ENCODE results near the gene EFCAB12. TPM values are rescaled to one million over a fixed set of nuclear protein-coding genes. Genes with fewer than 3 reads are reported as not detected.

The EFCAB12 gene
- total and polyA plus RNA-seq, 2 of the 4 experiments (the other 2 are of a cell fraction) = under 0.01 to 0.17 TPM

DNA sequence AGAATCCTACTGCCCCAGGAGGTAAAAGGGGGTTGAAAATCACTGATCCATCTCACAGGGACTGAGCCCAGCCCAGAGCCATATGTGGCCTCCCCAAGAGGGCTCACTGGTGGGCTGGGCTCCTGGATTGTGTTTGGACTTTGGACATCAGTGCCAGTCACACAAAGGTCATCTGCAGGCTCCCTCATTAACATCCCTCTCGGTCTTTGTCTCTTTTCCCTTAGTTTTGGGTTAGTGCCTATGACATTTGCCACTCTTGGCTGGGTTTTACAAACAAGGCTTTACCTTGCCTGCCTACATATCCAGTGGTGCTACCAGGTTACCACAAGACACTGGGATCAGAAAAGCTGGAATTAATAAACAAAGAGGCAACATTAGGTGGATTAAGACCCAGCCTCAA is 39.5 kb upstream of the EFCAB12 start:
- no peak overlapping the region for H3K4me3 ChIP-seq (ENCODE audit: insufficient read depth, low read depth, low read length)
- in situ Hi-C loops (cut with MboI; ENCODE audit: low sequenced_read_pairs) = no loop called here
- BruUV-seq (replicated peaks) = no TSS peak
- H3K23ac ChIP-seq (ENCODE audit: low read depth, low read length) = no peak overlapping the region
- H3K36me3 ChIP-seq (ENCODE audit: control insufficient read depth, insufficient read depth, low read length) = peaks cover 8% of the 10 kb centered on the region
- TF ChIP-seq BHLHE40 (IDR thresholded peaks at IDR 0.05; ENCODE audit: low read depth, low read length) = no peak
- ATAC-seq (ENCODE audit: low read depth) (no peak), DNase-seq (no peak)
- H3K4me2 ChIP-seq (ENCODE audit: low read depth, low read length) = no peak overlapping the region
- no peak overlapping the region for H4K5ac ChIP-seq (ENCODE audit: low read depth, low read length)
- H2AFZ ChIP-seq (replicated peaks; ENCODE audit: low read length, poor library complexity) = no peak overlapping the region
- H3K4ac ChIP-seq (ENCODE audit: low read depth, low read length) = no peak overlapping the region
- H3K56ac ChIP-seq (ENCODE audit: extremely low read depth, insufficient read depth, low read length) = no peak overlapping the region
- H2BK20ac ChIP-seq (ENCODE audit: low read depth, low read length) = no peak overlapping the region
- H3K27ac ChIP-seq (ENCODE audit: insufficient read depth, low read length) = no peak overlapping the region
- H4K91ac ChIP-seq (ENCODE audit: insufficient read depth, low read depth, low read length) = no peak overlapping the region
- intact Hi-C loops (cut with micrococcal nuclease) = no loop called here
- no peak overlapping the region for H3K9ac ChIP-seq (ENCODE audit: low read depth, low read length)
- H3K27me3 ChIP-seq (ENCODE audit: control insufficient read depth, insufficient read depth, low read length) = no peaks in the 10 kb centered on the region
- H4K20me1 ChIP-seq (ENCODE audit: insufficient read depth, low read length) = no peaks in the 10 kb centered on the region
- dilution Hi-C loops (cut with HindIII; ENCODE audit: low sequenced_read_pairs, unreplicated experiment) = no loop called here
- no peaks in the 10 kb centered on the region for H3K79me1 ChIP-seq (ENCODE audit: low read depth in 1 of 2, low read length in 2 of 2)
- H2AK9ac ChIP-seq (replicated peaks; ENCODE audit: low read depth, low read length, poor library complexity) = no peak overlapping the region
- H3K18ac ChIP-seq (ENCODE audit: low read depth, low read length) = no peak overlapping the region
- H2BK5ac ChIP-seq (ENCODE audit: low read depth, low read length, poor library complexity, severe bottlenecking) = no peak overlapping the region
- ChIA-PET CTCF (no interaction called here), POLR2A (ENCODE audit: unreplicated experiment) (no interaction called here)
- WGBS, 2 experiments (ENCODE audit: extremely low coverage in 2 of 2, insufficient read length in 1 of 2) = no CpG with 5 or more reads among the region's 1 CpG
- no peak overlapping the region for H2AK5ac ChIP-seq (ENCODE audit: low read depth, low read length)
- no peak overlapping the region for H2BK120ac ChIP-seq (ENCODE audit: low read depth, low read length)
- no peaks in the 10 kb centered on the region for H3K4me1 ChIP-seq (ENCODE audit: control insufficient read depth, insufficient read depth, low read length)
- H3K9me3 ChIP-seq (ENCODE audit: control insufficient read depth, insufficient read depth, low read length) = no peaks in the 10 kb centered on the region
- no peak overlapping the region for H3K14ac ChIP-seq (replicated peaks; ENCODE audit: low read depth, low read length)
- H3K9me1 ChIP-seq (ENCODE audit: insufficient read depth, low read length) = peaks cover 2% of the 10 kb centered on the region; the same call in 1 of the 2 replicates
- no peak overlapping the region for H2BK15ac ChIP-seq (ENCODE audit: low read depth, low read length)
- H4K8ac ChIP-seq (ENCODE audit: low read depth in 2 of 2, low read length in 2 of 2) = no peak overlapping the region
